ENCODE data around the gene SLC9A1.
A peak's percentile ranks its signal among the peaks of the same experiment; 100 is the strongest.

The SLC9A1 gene

GRCh38 chr1:27132624-27133023 lies 22.3 kb downstream of the SLC9A1 start (continued):
- no peak for TF ChIP-seq ZBTB11 (tag by site-specific recombination; conservative IDR thresholded peaks at IDR 0.05; ENCODE audit: low read depth)
- no peak for TF ChIP-seq MYNN (tag by site-specific recombination; IDR thresholded peaks at IDR 0.05; ENCODE audit: borderline replicate concordance)
- no peak for TF ChIP-seq ZNF404 (tag by site-specific recombination; IDR thresholded peaks at IDR 0.05)
- peak; percentile 39; the same call in 1 of the 2 replicates for TF ChIP-seq ZNF629 (tag by site-specific recombination; IDR thresholded peaks at IDR 0.05)
- no peak; the same call in 1 of the 2 replicates for TF ChIP-seq ZNF394 (tag by site-specific recombination; IDR thresholded peaks at IDR 0.05; ENCODE audit: borderline replicate concordance)
- peak; percentile 58 for TF ChIP-seq ZNF600 (tag by site-specific recombination; IDR thresholded peaks at IDR 0.05)
- no peak for TF ChIP-seq ZIC2 (tag by site-specific recombination; IDR thresholded peaks at IDR 0.05)
- no peak for TF ChIP-seq ZSCAN30 (tag by site-specific recombination; IDR thresholded peaks at IDR 0.05)
- no peak for TF ChIP-seq ZBTB17 (tag by site-specific recombination; IDR thresholded peaks at IDR 0.05)
- no peak for TF ChIP-seq ZFP3 (tag by site-specific recombination; IDR thresholded peaks at IDR 0.05; ENCODE audit: low read depth)
- TF ChIP-seq KLF17 (tag by site-specific recombination; IDR thresholded peaks at IDR 0.05), result peak; percentile 86
- no peak for TF ChIP-seq SETDB1 (IDR thresholded peaks at IDR 0.05; ENCODE audit: insufficient read length, low read length)
- no peak for TF ChIP-seq HOXA7 (CRISPR knock-in tag; IDR thresholded peaks at IDR 0.05; ENCODE audit: borderline replicate concordance)
- no peak for TF ChIP-seq ZNF645 (tag by site-specific recombination; IDR thresholded peaks at IDR 0.05)
- TF ChIP-seq ZNF341 (tag by site-specific recombination; IDR thresholded peaks at IDR 0.05; ENCODE audit: low read depth), result no peak
- no peak for TF ChIP-seq ZNF664 (tag by site-specific recombination; IDR thresholded peaks at IDR 0.05)
- no peak for TF ChIP-seq IKZF3 (tag by site-specific recombination; IDR thresholded peaks at IDR 0.05)
- TF ChIP-seq ZBTB10 (tag by site-specific recombination; IDR thresholded peaks at IDR 0.05), result no peak
- TF ChIP-seq ZNF366 (tag by site-specific recombination; conservative IDR thresholded peaks at IDR 0.05), result no peak
- TF ChIP-seq GLIS2 (tag by site-specific recombination; IDR thresholded peaks at IDR 0.05), result no peak
- TF ChIP-seq ZBTB48 (tag by site-specific recombination; IDR thresholded peaks at IDR 0.05), result no peak
- TF ChIP-seq OVOL3 (tag by site-specific recombination; IDR thresholded peaks at IDR 0.05), result no peak
- no peak for TF ChIP-seq BCL11A (tag by site-specific recombination; IDR thresholded peaks at IDR 0.05; ENCODE audit: low read depth)
- TF ChIP-seq ZNF324 (tag by site-specific recombination; IDR thresholded peaks at IDR 0.05), result no peak
- no peak for TF ChIP-seq ZNF416 (tag by site-specific recombination; IDR thresholded peaks at IDR 0.05)
- TF ChIP-seq ZNF776 (tag by site-specific recombination; IDR thresholded peaks at IDR 0.05; ENCODE audit: borderline replicate concordance), result no peak
- no peak for TF ChIP-seq ZNF580 (tag by site-specific recombination; IDR thresholded peaks at IDR 0.05)
- TF ChIP-seq ZNF510 (tag by site-specific recombination; IDR thresholded peaks at IDR 0.05; ENCODE audit: insufficient replicate concordance), result no peak
- no peak for TF ChIP-seq ZNF658 (tag by site-specific recombination; IDR thresholded peaks at IDR 0.05)

Measured in HEK293 (cell line).